ENCODE data around the gene MAST3.

MAST3 gene

GRCh38 chr19:18149596-18149975 is 52.0 kb downstream of the MAST3 start:
- TF ChIP-seq CTCF (IDR thresholded peaks at IDR 0.05; ENCODE audit: insufficient read depth, low read length, poor library complexity, severe bottlenecking), result no peak
- H3K4me3 ChIP-seq (replicated peaks; ENCODE audit: low read depth, low read length), result no peak overlapping the region

GRCh38 chr19:18150776-18151624 is 53.4 kb downstream of the MAST3 start:
- no peak for DNase-seq (ENCODE audit: extremely low read depth, insufficient read length)
- H3K4me3 ChIP-seq (replicated peaks; ENCODE audit: low read depth, low read length), result no peak overlapping the region
- TF ChIP-seq CTCF (IDR thresholded peaks at IDR 0.05; ENCODE audit: insufficient read depth, low read length, poor library complexity, severe bottlenecking), result no peak
- no peaks in the 10 kb centered on the region for H3K27me3 ChIP-seq (replicated peaks; ENCODE audit: control insufficient read depth, insufficient read depth, low read length)
- H3K36me3 ChIP-seq (ENCODE audit: control insufficient read depth, insufficient read depth, low read length), result peaks cover 8% of the 10 kb centered on the region

More at GRCh38 chr19:18149596-18149975, 52.0 kb downstream of the MAST3 start:
- Histone ChIP-seq H3K36me3 (ENCODE audit: control insufficient read depth, insufficient read depth, low read length) (peaks cover 21% of the 10 kb centered on the region), H3K27me3 (replicated peaks; ENCODE audit: control insufficient read depth, insufficient read depth, low read length) (no peaks in the 10 kb centered on the region)
- no peak for DNase-seq (ENCODE audit: extremely low read depth, insufficient read length)

GRCh38 chr19:18152442-18152816 is 54.9 kb downstream of the MAST3 start:
- peak; percentile 90 for DNase-seq (ENCODE audit: extremely low read depth, insufficient read length)
- TF ChIP-seq CTCF (IDR thresholded peaks at IDR 0.05; ENCODE audit: insufficient read depth, low read length, poor library complexity, severe bottlenecking), result peak; percentile 83
- peak overlapping the region; percentile 69 for H3K4me3 ChIP-seq (replicated peaks; ENCODE audit: low read depth, low read length)
- H3K36me3 ChIP-seq (ENCODE audit: control insufficient read depth, insufficient read depth, low read length), result peaks cover 7% of the 10 kb centered on the region
- no peaks in the 10 kb centered on the region for H3K27me3 ChIP-seq (replicated peaks; ENCODE audit: control insufficient read depth, insufficient read depth, low read length)

- DNase-seq (ENCODE audit: extremely low read depth, insufficient read length), result peak; percentile 95
- H3K36me3 ChIP-seq (ENCODE audit: control insufficient read depth, insufficient read depth, low read length), result peaks cover 7% of the 10 kb centered on the region
- TF ChIP-seq CTCF (IDR thresholded peaks at IDR 0.05; ENCODE audit: insufficient read depth, low read length, poor library complexity, severe bottlenecking), result no peak
- H3K27me3 ChIP-seq (replicated peaks; ENCODE audit: control insufficient read depth, insufficient read depth, low read length), result no peaks in the 10 kb centered on the region
- H3K4me3 ChIP-seq (replicated peaks; ENCODE audit: low read depth, low read length), result peak within 1 kb of the TSS; percentile 89
These were observed 55.4 kb downstream of the MAST3 start, which contains the start of gene PIK3R2 for GRCh38 chr19:18152817-18153555. PIK3R2 (plus strand) TSS chr19:18153163; CDS start chr19:18155880, 2,717 bp downstream.

GRCh38 chr19:18153556-18154134 is 56.1 kb downstream of the MAST3 start:
- no peak for TF ChIP-seq CTCF (IDR thresholded peaks at IDR 0.05; ENCODE audit: insufficient read depth, low read length, poor library complexity, severe bottlenecking)
- Histone ChIP-seq H3K4me3 (replicated peaks; ENCODE audit: low read depth, low read length) (peak overlapping the region; percentile 89), H3K27me3 (replicated peaks; ENCODE audit: control insufficient read depth, insufficient read depth, low read length) (no peaks in the 10 kb centered on the region), H3K36me3 (ENCODE audit: control insufficient read depth, insufficient read depth, low read length) (peaks cover 7% of the 10 kb centered on the region)
- DNase-seq (ENCODE audit: extremely low read depth, insufficient read length), result no peak
